ENCODE results near the gene CD40. TPM values are rescaled to one million over a fixed set of nuclear protein-coding genes. Genes with fewer than 3 reads are reported as not detected.
A peak's percentile ranks its signal among the peaks of the same experiment; 100 is the strongest.

CD40 gene
- total RNA-seq, 1 experiment from 2014 or later = 13.6 TPM

GRCh38 chr20:46173652-46174468, 55.7 kb downstream of the CD40 start:
- peaks cover 96% of the 10 kb centered on the region for H3K27me3 ChIP-seq (ENCODE audit: insufficient read depth, low read depth)
- no peaks in the 10 kb centered on the region for H3K9me2 ChIP-seq (ENCODE audit: insufficient read depth)
- no peaks in the 10 kb centered on the region for H3K79me2 ChIP-seq (ENCODE audit: low read depth)
- H4K20me1 ChIP-seq (ENCODE audit: insufficient read depth) = no peaks in the 10 kb centered on the region
- ChIA-PET POLR2A (ENCODE audit: unreplicated experiment) (no interaction called here), CTCF (interaction anchor here (0.7 kb wide), 1 partner anchor 25 kb away, joined by 9 read pairs; no protein-coding TSS in a partner anchor)
- no peak overlapping the region for H3K4me2 ChIP-seq
- intact Hi-C loops (cut with micrococcal nuclease; ENCODE audit: unreplicated experiment) = loop anchor here (2.0 kb wide), 1 partner anchor 159 kb away; no protein-coding TSS in a partner anchor
- no peak overlapping the region for H2AFZ ChIP-seq
- H3K4me1 ChIP-seq (replicated peaks; ENCODE audit: insufficient read depth) = no peaks in the 10 kb centered on the region
- H3F3A ChIP-seq (ENCODE audit: insufficient read depth, low read depth) = no peaks in the 10 kb centered on the region
- H3K4me3 ChIP-seq = no peak overlapping the region
- DNase-seq = no peak
- no peaks in the 10 kb centered on the region for H3K9me3 ChIP-seq (ENCODE audit: insufficient read depth, low read depth)
- BruUV-seq (replicated peaks) = no TSS peak
- H3K36me3 ChIP-seq (ENCODE audit: low read depth) = no peaks in the 10 kb centered on the region
- TF ChIP-seq EZH2 (IDR thresholded peaks at IDR 0.05; ENCODE audit: low read depth) (peak; percentile 70; the same call in 1 of the 2 replicates), CTCF (conservative IDR thresholded peaks at IDR 0.05) (no peak)
- H3K27ac ChIP-seq = no peak overlapping the region

GRCh38 chr20:46174469-46175126, 56.5 kb downstream of the CD40 start:
- Histone ChIP-seq H3K4me1 (replicated peaks; ENCODE audit: insufficient read depth) (no peaks in the 10 kb centered on the region), H3K4me2 (no peak overlapping the region), H3K27ac (no peak overlapping the region), H3K27me3 (ENCODE audit: insufficient read depth, low read depth) (peaks cover 96% of the 10 kb centered on the region), H2AFZ (no peak overlapping the region), H3K79me2 (ENCODE audit: low read depth) (no peaks in the 10 kb centered on the region), H3K9me3 (ENCODE audit: insufficient read depth, low read depth) (no peaks in the 10 kb centered on the region), H3K4me3 (no peak overlapping the region), H4K20me1 (ENCODE audit: insufficient read depth) (no peaks in the 10 kb centered on the region), H3F3A (ENCODE audit: insufficient read depth, low read depth) (no peaks in the 10 kb centered on the region), H3K9me2 (ENCODE audit: insufficient read depth) (no peaks in the 10 kb centered on the region), H3K36me3 (ENCODE audit: low read depth) (no peaks in the 10 kb centered on the region)
- DNase-seq = peak in 1 of 2 experiments; percentile 58
- intact Hi-C loops (cut with micrococcal nuclease; ENCODE audit: unreplicated experiment) = loop anchor here (2.0 kb wide), 1 partner anchor 160 kb away; no protein-coding TSS in a partner anchor
- POLR2A ChIA-PET (ENCODE audit: unreplicated experiment) = no interaction called here
- CTCF ChIA-PET = no interaction called here
- no TSS peak for BruUV-seq (replicated peaks)
- TF ChIP-seq CTCF (conservative IDR thresholded peaks at IDR 0.05) = 0 out of 2 replicates have a peak, but pooled peaks have one; percentile 23
- no peak for TF ChIP-seq EZH2 (IDR thresholded peaks at IDR 0.05; ENCODE audit: low read depth)

DNA sequence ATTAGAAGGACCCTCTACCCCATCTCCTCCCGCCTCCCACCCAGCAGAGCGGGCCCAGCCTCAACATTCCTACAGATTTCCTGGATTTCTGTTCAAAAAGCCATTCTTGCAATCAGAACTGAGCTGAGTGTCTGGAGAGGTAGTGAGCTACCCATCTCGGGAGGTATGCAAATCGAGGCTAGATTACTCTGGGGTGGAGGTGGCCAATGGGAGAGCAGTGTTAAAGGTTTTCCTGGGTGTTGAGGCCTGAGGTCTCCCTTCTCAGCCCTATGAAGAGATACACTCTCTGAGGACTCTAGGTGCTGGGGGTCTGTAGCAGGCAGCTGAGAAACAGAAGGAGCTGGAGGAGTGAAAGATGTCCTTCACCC, 57.0 kb downstream of the CD40 start:
- Histone ChIP-seq H4K20me1 (ENCODE audit: insufficient read depth) (no peaks in the 10 kb centered on the region), H3K4me1 (replicated peaks; ENCODE audit: insufficient read depth) (no peaks in the 10 kb centered on the region), H3K36me3 (ENCODE audit: low read depth) (no peaks in the 10 kb centered on the region), H3K9me2 (ENCODE audit: insufficient read depth) (no peaks in the 10 kb centered on the region), H3K27ac (no peak overlapping the region), H2AFZ (no peak overlapping the region), H3F3A (ENCODE audit: insufficient read depth, low read depth) (no peaks in the 10 kb centered on the region), H3K4me3 (no peak overlapping the region), H3K79me2 (ENCODE audit: low read depth) (no peaks in the 10 kb centered on the region), H3K27me3 (ENCODE audit: insufficient read depth, low read depth) (peaks cover 97% of the 10 kb centered on the region), H3K9me3 (ENCODE audit: insufficient read depth, low read depth) (no peaks in the 10 kb centered on the region), H3K4me2 (no peak overlapping the region)
- ChIA-PET POLR2A (ENCODE audit: unreplicated experiment) (no interaction called here), CTCF (interaction anchor here (0.6 kb wide), 1 partner anchor 9 kb away, joined by 3 read pairs; no protein-coding TSS in a partner anchor)
- intact Hi-C loops (cut with micrococcal nuclease; ENCODE audit: unreplicated experiment) = loop anchor here (2.0 kb wide), 1 partner anchor 160 kb away; no protein-coding TSS in a partner anchor
- BruUV-seq (replicated peaks) = no TSS peak
- no peak for DNase-seq
- TF ChIP-seq CTCF (conservative IDR thresholded peaks at IDR 0.05) (no peak), EZH2 (IDR thresholded peaks at IDR 0.05; ENCODE audit: low read depth) (no peak)

Measured in PC-9 (cell line).